Esophagus (tissue), 2 donors: ENCODE data around the gene LMNA. TPM values are rescaled to one million over a fixed set of nuclear protein-coding genes. Genes with fewer than 3 reads are reported as not detected.
"Not testable (repeated sequence)": the region's sequence is repeated elsewhere in the genome, so short reads cannot be mapped to it uniquely, and the experiment has no call there.

Experiments used
- H3K27ac ChIP-seq, 2 donors: one replicate each; pipeline ENCODE4 v1.5.1; 2013; ENCODE audit warnings: low read depth in 2 of 2, mild to moderate bottlenecking in 2 of 2, inconsistent platforms in 1 of 2, low read length in 1 of 2, moderate library complexity in 1 of 2
- H3K27me3 ChIP-seq, 2 donors: one replicate each; pipeline ENCODE4 v1.6.1; 2013; ENCODE audit warnings: low read length in 2 of 2, control low read depth in 1 of 2, mild to moderate bottlenecking in 1 of 2; ENCODE audit not compliant: insufficient read depth in 2 of 2, control insufficient read depth in 1 of 2
- H3K36me3 ChIP-seq, 2 donors: one replicate each; pipeline ENCODE4 v1.6.1; 2013; ENCODE audit warnings: low read length in 1 of 2; ENCODE audit not compliant: control insufficient read depth in 2 of 2, insufficient read depth in 2 of 2
- H3K4me1 ChIP-seq, 2 donors: one replicate each; pipeline ENCODE4 v1.6.1; 2013; ENCODE audit warnings: low read length in 1 of 2; ENCODE audit not compliant: control insufficient read depth in 2 of 2, insufficient read depth in 2 of 2
- H3K4me3 ChIP-seq, 2 donors: one replicate each; pipeline ENCODE4 v1.5.1; 2013; ENCODE audit warnings: low read length in 2 of 2, mild to moderate bottlenecking in 2 of 2, low read depth in 1 of 2, moderate library complexity in 1 of 2
- H3K9me3 ChIP-seq, 2 donors: one replicate each; pipeline ENCODE4 v1.6.1; 2013; ENCODE audit warnings: mild to moderate bottlenecking in 2 of 2, low read depth in 1 of 2, low read length in 1 of 2, moderate library complexity in 1 of 2; ENCODE audit not compliant: control insufficient read depth in 2 of 2, insufficient read depth in 1 of 2
- WGBS, 2 donors: extraction: QIAGEN DNeasy Blood & Tissue Kit; methylation state at CpG; one replicate each; pipeline ENCODE4 v1.1.7; 2013; 5-methylcytosine and 5-hydroxymethylcytosine counted together
- polyA plus RNA-seq, 2 donors: library from polyadenylated mRNA; stranded (reverse); fragments of 200-250 nt; gene quantifications; one replicate each; pipeline ENCODE4 v1.2.3, GENCODE V29; 2013
- donor health status: healthy with polysubstance abuse.
- donor health status: Bipolar disorder and iron deficiency.

Gene LMNA
- polyA plus RNA-seq, 2 donors, result 183 to 230 TPM

GRCh38 chr1:156119503-156120209, 5.1 kb downstream of the LMNA start:
- WGBS, 2 donors, result 14 to 24% methylated on average over 3 of the region's 3 CpGs
- peak overlapping the region in 1 of 2 donors; percentile 2 for H3K4me3 ChIP-seq
- H3K27me3 ChIP-seq, result no peaks in the 10 kb centered on the region

GRCh38 chr1:156120318-156120717, 5.8 kb downstream of the LMNA start:
- no peaks in the 10 kb centered on the region for H3K27me3 ChIP-seq

More at GRCh38 chr1:156119503-156120209, 5.1 kb downstream of the LMNA start:
- H3K4me1 ChIP-seq, result peaks cover 3 to 28% of the 10 kb centered on the region in 2 donors
- H3K36me3 ChIP-seq, result no peaks in the 10 kb centered on the region
- no peaks in the 10 kb centered on the region for H3K9me3 ChIP-seq
- peak overlapping the region; percentile 94 to 97 for H3K27ac ChIP-seq

GRCh38 chr1:156121005-156121404, 6.5 kb downstream of the LMNA start:
- H3K9me3 ChIP-seq, H3K27me3 ChIP-seq, H3K4me3 ChIP-seq, H3K36me3 ChIP-seq: not testable (repeated sequence)
- peak overlapping the region; percentile 94 to 97 for H3K27ac ChIP-seq
- peaks cover 4 to 34% of the 10 kb centered on the region in 2 donors for H3K4me1 ChIP-seq
- WGBS, 2 donors, result 22 to 48% methylated on average over 4 of the region's 4 CpGs

More at GRCh38 chr1:156120318-156120717, 5.8 kb downstream of the LMNA start:
- 53 to 68% methylated on average over 3 of the region's 3 CpGs for WGBS, 2 donors
- Histone ChIP-seq H3K36me3 (no peaks in the 10 kb centered on the region), H3K27ac (peak overlapping the region; percentile 94 to 97), H3K4me3 (peak overlapping the region in 1 of 2 donors; percentile 2), H3K9me3 (no peaks in the 10 kb centered on the region), H3K4me1 (peaks cover 3 to 33% of the 10 kb centered on the region in 2 donors)

- Histone ChIP-seq H3K27ac (peak overlapping the region; percentile 94 to 97), H3K9me3 (no peaks in the 10 kb centered on the region), H3K36me3 (no peaks in the 10 kb centered on the region), H3K4me1 (peaks cover 7 to 39% of the 10 kb centered on the region in 2 donors), H3K4me3 (no peak overlapping the region), H3K27me3 (no peaks in the 10 kb centered on the region)
- 59 to 62% methylated on average over 4 of the region's 4 CpGs for WGBS, 2 donors
These were observed 6.9 kb downstream of the LMNA start for GRCh38 chr1:156121457-156121856.

- Histone ChIP-seq H3K36me3 (no peaks in the 10 kb centered on the region), H3K27ac (peak overlapping the region; percentile 94 to 97), H3K4me1 (peaks cover 11 to 45% of the 10 kb centered on the region in 2 donors), H3K27me3 (no peaks in the 10 kb centered on the region), H3K4me3 (peak overlapping the region in 1 of 2 donors; percentile 37), H3K9me3 (no peaks in the 10 kb centered on the region)
- WGBS, 2 donors, result 29 to 31% methylated on average over 4 of the region's 4 CpGs
These were observed 7.6 kb downstream of the LMNA start for GRCh38 chr1:156122086-156122485.

GRCh38 chr1:156122519-156123355, 8.2 kb downstream of the LMNA start:
- 13 to 22% methylated on average over 14 of the region's 14 CpGs for WGBS, 2 donors
- peak overlapping the region; percentile 97 to 100 for H3K27ac ChIP-seq
- H3K4me1 ChIP-seq, result peaks cover 11 to 46% of the 10 kb centered on the region in 2 donors
- H3K4me3 ChIP-seq, result peak overlapping the region; percentile 36 to 37
- H3K36me3 ChIP-seq, result no peaks in the 10 kb centered on the region
- no peaks in the 10 kb centered on the region for H3K9me3 ChIP-seq
- no peaks in the 10 kb centered on the region for H3K27me3 ChIP-seq

- 11% methylated on average over 14 of the region's 14 CpGs for WGBS, 2 donors
- Histone ChIP-seq H3K4me1 (peaks cover 14 to 51% of the 10 kb centered on the region in 2 donors), H3K9me3 (no peaks in the 10 kb centered on the region), H3K36me3 (no peaks in the 10 kb centered on the region), H3K4me3 (peak overlapping the region in 1 of 2 donors; percentile 37), H3K27ac (peak overlapping the region; percentile 97 to 100), H3K27me3 (no peaks in the 10 kb centered on the region)
These were observed 9.1 kb downstream of the LMNA start for GRCh38 chr1:156123356-156124196.

- Histone ChIP-seq H3K4me1 (peaks cover 17 to 55% of the 10 kb centered on the region in 2 donors), H3K27ac (peak overlapping the region; percentile 98 to 99), H3K27me3 (no peaks in the 10 kb centered on the region), H3K9me3 (no peaks in the 10 kb centered on the region), H3K4me3 (no peak overlapping the region), H3K36me3 (no peaks in the 10 kb centered on the region)
- 23 to 39% methylated on average over 17 of the region's 17 CpGs for WGBS, 2 donors
These were observed 10.3 kb downstream of the LMNA start for GRCh38 chr1:156124557-156125483.
